ENCODE data around the gene TMEM204.

DNA sequence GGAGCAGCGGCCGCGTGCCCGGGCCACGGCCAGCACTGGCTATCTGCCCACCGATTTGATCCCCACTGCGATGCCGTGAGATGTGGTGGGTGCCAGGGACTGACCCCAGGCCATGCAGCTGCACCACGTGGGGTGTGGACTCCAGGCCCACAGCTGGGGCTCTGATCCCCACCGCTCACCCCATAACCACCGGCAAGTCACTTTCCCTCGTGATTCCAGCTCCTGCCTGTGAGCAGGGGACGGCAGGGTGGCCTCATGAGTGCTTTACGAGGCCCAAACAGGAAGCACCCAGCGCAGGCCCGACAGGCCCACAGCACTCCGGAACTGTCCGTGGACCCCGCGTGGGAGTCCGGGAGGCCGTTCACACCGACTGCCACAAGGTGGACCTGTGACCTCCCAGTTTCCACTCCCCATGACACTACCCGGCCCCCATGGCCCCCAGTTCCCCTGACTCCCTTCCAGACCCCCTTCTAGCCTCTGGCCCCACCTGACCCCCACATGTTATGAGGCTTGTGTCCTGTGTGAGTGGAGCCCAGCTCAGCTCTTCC lies 45.3 kb upstream of the TMEM204 start:
- no peak for TF ChIP-seq EP300 (IDR thresholded peaks at IDR 0.05; ENCODE audit: borderline replicate concordance in 1 of 2, low read depth in 1 of 2, low read length in 1 of 2)
- no peak for TF ChIP-seq TAF1 (IDR thresholded peaks at IDR 0.05; ENCODE audit: borderline replicate concordance, low read depth, low read length)
- TF ChIP-seq SMC3 (IDR thresholded peaks at IDR 0.05; ENCODE audit: low read depth, low read length): no peak
- no peak for TF ChIP-seq CTCF (IDR thresholded peaks at IDR 0.05)
- TF ChIP-seq TCF12 (IDR thresholded peaks at IDR 0.05): no peak
- TF ChIP-seq GABPA (IDR thresholded peaks at IDR 0.05; ENCODE audit: low read depth): no peak
- TF ChIP-seq ELF1 (IDR thresholded peaks at IDR 0.05): no peak
- no peak for TF ChIP-seq EZH2phosphoT487 (IDR thresholded peaks at IDR 0.05; ENCODE audit: borderline replicate concordance, low read depth)
- no peak for TF ChIP-seq FOXJ3 (CRISPR knock-in tag; IDR thresholded peaks at IDR 0.05)
- TF ChIP-seq RAD21 (IDR thresholded peaks at IDR 0.05; ENCODE audit: low read length): no peak
- no peak for TF ChIP-seq RCOR1 (IDR thresholded peaks at IDR 0.05; ENCODE audit: low read length)
- TF ChIP-seq FOSL2 (IDR thresholded peaks at IDR 0.05; ENCODE audit: borderline replicate concordance, low read depth): no peak
- no peak for TF ChIP-seq GATA2 (CRISPR knock-in tag; IDR thresholded peaks at IDR 0.05)
